Measurements from ENCODE around the gene CPT1B. TPM values are rescaled to one million over a fixed set of nuclear protein-coding genes. Genes with fewer than 3 reads are reported as not detected.
A peak's percentile ranks its signal among the peaks of the same experiment; 100 is the strongest.

Gene CPT1B
- total RNA-seq, 4 donors from 2014 or later, result 4.7 to 12.0 (median 6.8) TPM

GRCh38 chr22:50581031-50581949, 3.1 kb upstream of the CPT1B start:
- intact Hi-C loops (cut with DNase I; ENCODE audit: low total_unique reads), result no loop called here
- no peak for TF ChIP-seq CTCF (IDR thresholded peaks at IDR 0.05)
- no peak for TF ChIP-seq POLR2A (IDR thresholded peaks at IDR 0.05)
- no peak for DNase-seq (ENCODE audit: low spot score in 2 of 2)
- WGBS, 2 donors, result 92 to 95% methylated on average over 22 of the region's 22 CpGs
- peak overlapping the region; percentile 51 for H3K4me3 ChIP-seq (ENCODE audit: low read depth, poor library complexity, severe bottlenecking)

GRCh38 chr22:50579752-50580151, 1.5 kb upstream of the CPT1B start:
- intact Hi-C loops (cut with DNase I; ENCODE audit: low total_unique reads), result no loop called here
- WGBS, 2 donors, result 93 to 95% methylated on average over 4 of the region's 4 CpGs
- no peak for DNase-seq (ENCODE audit: low spot score in 2 of 2)
- no peak overlapping the region for H3K4me3 ChIP-seq (ENCODE audit: low read depth, poor library complexity, severe bottlenecking)
- no peak for TF ChIP-seq CTCF (IDR thresholded peaks at IDR 0.05)
- no peak for TF ChIP-seq POLR2A (IDR thresholded peaks at IDR 0.05)

DNA sequence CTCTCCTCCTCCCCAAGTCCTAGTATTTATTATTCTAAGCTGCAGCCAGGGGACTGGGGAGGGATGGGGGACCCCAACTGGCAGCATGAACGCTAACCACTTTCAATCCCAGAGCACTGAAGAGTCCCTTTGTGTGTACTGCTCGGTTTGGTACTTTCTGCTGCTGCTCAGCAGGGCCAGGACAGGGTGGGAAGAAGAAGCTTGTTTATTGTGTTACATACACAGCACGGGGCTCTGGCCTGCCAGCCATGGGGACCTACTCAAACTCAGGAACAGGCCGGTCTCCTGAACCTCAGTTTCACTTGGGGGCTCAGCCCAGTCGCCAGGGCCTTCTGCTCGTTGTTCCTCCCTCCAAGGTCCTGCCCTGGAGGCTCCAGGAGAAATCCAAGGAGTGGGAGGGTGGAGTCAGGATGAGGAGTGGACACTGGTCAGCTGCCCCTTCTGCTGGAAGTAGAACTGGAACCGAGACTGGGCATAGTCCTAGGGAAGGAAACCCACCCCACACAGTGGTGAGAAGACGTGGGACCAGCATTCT, 616 bp upstream of the CPT1B start:
- WGBS, 2 donors, result 65 to 68% methylated on average over 8 of the region's 8 CpGs
- TF ChIP-seq POLR2A (IDR thresholded peaks at IDR 0.05) (no peak), CTCF (IDR thresholded peaks at IDR 0.05) (no peak)
- intact Hi-C loops (cut with DNase I; ENCODE audit: low total_unique reads), result no loop called here
- no peak overlapping the region for H3K4me3 ChIP-seq (ENCODE audit: low read depth, poor library complexity, severe bottlenecking)
- DNase-seq (ENCODE audit: low spot score in 2 of 2), result no peak

DNA sequence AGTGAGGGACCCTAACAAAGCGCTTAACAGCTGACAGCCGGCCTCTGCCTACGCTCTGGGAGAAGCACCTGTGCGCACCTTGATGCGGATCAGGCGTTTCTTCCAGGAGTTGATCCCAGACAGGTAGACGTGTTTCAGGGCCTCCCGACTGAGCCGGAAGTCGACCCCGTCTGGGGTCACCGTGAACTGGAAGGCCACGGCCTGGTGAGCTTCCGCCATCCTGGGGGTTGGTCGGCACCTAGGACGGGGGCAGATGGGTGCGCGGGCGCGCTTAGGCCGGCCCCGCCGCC, 585 bp downstream of the CPT1B start:
- DNase-seq (ENCODE audit: low spot score in 2 of 2), result no peak
- H3K4me3 ChIP-seq (ENCODE audit: low read depth, poor library complexity, severe bottlenecking), result no peak overlapping the region
- 54 to 57% methylated on average over 22 to 23 of the region's 23 CpGs for WGBS, 2 donors
- intact Hi-C loops (cut with DNase I; ENCODE audit: low total_unique reads), result no loop called here
- TF ChIP-seq CTCF (IDR thresholded peaks at IDR 0.05), result no peak
- no peak for TF ChIP-seq POLR2A (IDR thresholded peaks at IDR 0.05)

GRCh38 chr22:50576806-50577696, 1.2 kb downstream of the CPT1B start:
- TF ChIP-seq POLR2A (IDR thresholded peaks at IDR 0.05), result no peak
- TF ChIP-seq CTCF (IDR thresholded peaks at IDR 0.05), result no peak
- DNase-seq (ENCODE audit: low spot score in 2 of 2), result no peak
- WGBS, 2 donors, result 77 to 88% methylated on average over 18 of the region's 18 CpGs
- H3K4me3 ChIP-seq (ENCODE audit: low read depth, poor library complexity, severe bottlenecking), result no peak overlapping the region
- intact Hi-C loops (cut with DNase I; ENCODE audit: low total_unique reads), result no loop called here

Measured in lower leg skin (tissue), 4 donors.